ENCODE results near the gene ETS1. TPM values are rescaled to one million over a fixed set of nuclear protein-coding genes. Genes with fewer than 3 reads are reported as not detected.

ETS1 gene
- total and polyA plus RNA-seq, 2 experiments from 2014 or later = 6.7 to 21.8 TPM

- Histone ChIP-seq H3K4me1 (ENCODE audit: insufficient read depth) (peaks cover 18% of the 10 kb centered on the region), H3K4me2 (peak overlapping the region; percentile 83), H3K9me2 (replicated peaks; ENCODE audit: insufficient read depth) (no peaks in the 10 kb centered on the region), H3K27ac (peak overlapping the region; percentile 10), H3K27me3 (no peaks in the 10 kb centered on the region), H3K4me3 (peak overlapping the region; percentile 20), H2AFZ (peak overlapping the region; percentile 64), H3K79me2 (no peaks in the 10 kb centered on the region), H3K9me3 (ENCODE audit: low read depth) (no peaks in the 10 kb centered on the region), H3K36me3 (replicated peaks; ENCODE audit: insufficient read depth, low read depth) (no peaks in the 10 kb centered on the region), H4K20me1 (ENCODE audit: insufficient read depth, poor library complexity, severe bottlenecking) (no peaks in the 10 kb centered on the region)
- TF ChIP-seq EZH2 (IDR thresholded peaks at IDR 0.05; ENCODE audit: borderline replicate concordance) (no peak), CTCF (IDR thresholded peaks at IDR 0.05; ENCODE audit: poor library complexity) (no peak), EZH2phosphoT487 (IDR thresholded peaks at IDR 0.05; ENCODE audit: low read depth, severe bottlenecking, unreplicated experiment) (no peak)
- DNase-seq (ENCODE audit: low spot score) = no peak
- WGBS (ENCODE audit: low lambda C conversion rate, missing lambda C conversion rate) = 59% methylated on average over 11 of the region's 11 CpGs
Measured at GRCh38 chr11:128547946-128548648, 39.3 kb downstream of the ETS1 start.

GRCh38 chr11:128546916-128547315 is 40.4 kb downstream of the ETS1 start:
- TF ChIP-seq CTCF (IDR thresholded peaks at IDR 0.05; ENCODE audit: poor library complexity) = no peak
- no peak for TF ChIP-seq EZH2 (IDR thresholded peaks at IDR 0.05; ENCODE audit: borderline replicate concordance)
- TF ChIP-seq EZH2phosphoT487 (IDR thresholded peaks at IDR 0.05; ENCODE audit: low read depth, severe bottlenecking, unreplicated experiment) = no peak
- peak overlapping the region; percentile 4 for H3K27ac ChIP-seq
- no peaks in the 10 kb centered on the region for H3K36me3 ChIP-seq (replicated peaks; ENCODE audit: insufficient read depth, low read depth)
- no peak overlapping the region for H3K4me3 ChIP-seq
- no peak for DNase-seq (ENCODE audit: low spot score)
- H3K9me2 ChIP-seq (replicated peaks; ENCODE audit: insufficient read depth) = no peaks in the 10 kb centered on the region
- H3K4me1 ChIP-seq (ENCODE audit: insufficient read depth) = peaks cover 18% of the 10 kb centered on the region
- no peaks in the 10 kb centered on the region for H3K27me3 ChIP-seq
- H4K20me1 ChIP-seq (ENCODE audit: insufficient read depth, poor library complexity, severe bottlenecking) = no peaks in the 10 kb centered on the region
- H2AFZ ChIP-seq = no peak overlapping the region
- H3K9me3 ChIP-seq (ENCODE audit: low read depth) = no peaks in the 10 kb centered on the region
- H3K4me2 ChIP-seq = peak overlapping the region; percentile 12
- H3K79me2 ChIP-seq = no peaks in the 10 kb centered on the region
- WGBS (ENCODE audit: low lambda C conversion rate, missing lambda C conversion rate) = 79% methylated on average over 2 of the region's 2 CpGs

GRCh38 chr11:128544471-128545051 is 42.8 kb downstream of the ETS1 start:
- Histone ChIP-seq H3K4me2 (peak overlapping the region; percentile 56), H3K9me3 (ENCODE audit: low read depth) (no peaks in the 10 kb centered on the region), H2AFZ (no peak overlapping the region), H3K79me2 (no peaks in the 10 kb centered on the region), H3K4me1 (ENCODE audit: insufficient read depth) (peaks cover 18% of the 10 kb centered on the region), H3K36me3 (replicated peaks; ENCODE audit: insufficient read depth, low read depth) (no peaks in the 10 kb centered on the region), H3K9me2 (replicated peaks; ENCODE audit: insufficient read depth) (no peaks in the 10 kb centered on the region), H3K4me3 (no peak overlapping the region), H3K27me3 (no peaks in the 10 kb centered on the region), H3K27ac (peak overlapping the region; percentile 11), H4K20me1 (ENCODE audit: insufficient read depth, poor library complexity, severe bottlenecking) (no peaks in the 10 kb centered on the region)
- 12% methylated on average over 7 of the region's 7 CpGs for WGBS (ENCODE audit: low lambda C conversion rate, missing lambda C conversion rate)
- peak; percentile 22 for DNase-seq (ENCODE audit: low spot score)
- TF ChIP-seq EZH2phosphoT487 (IDR thresholded peaks at IDR 0.05; ENCODE audit: low read depth, severe bottlenecking, unreplicated experiment) (no peak), CTCF (IDR thresholded peaks at IDR 0.05; ENCODE audit: poor library complexity) (no peak), EZH2 (IDR thresholded peaks at IDR 0.05; ENCODE audit: borderline replicate concordance) (no peak)
